Mononuclear cell (primary cell): ENCODE data around the gene MMP15. TPM values are rescaled to one million over a fixed set of nuclear protein-coding genes. Genes with fewer than 3 reads are reported as not detected.

Experiments used
- H3K27me3 ChIP-seq: 2 replicates; pipeline ENCODE4 v1.6.0; 2011; ENCODE audit warnings: low read length, control low read depth; ENCODE audit not compliant: insufficient read depth
- H3K4me1 ChIP-seq: 2 replicates; pipeline ENCODE4 v1.5.1; 2011; ENCODE audit warnings: mild to moderate bottlenecking, low read length, control low read depth; ENCODE audit not compliant: insufficient read depth
- H3K4me3 ChIP-seq: 2 replicates; pipeline ENCODE4 v1.5.1; 2011; ENCODE audit warnings: mild to moderate bottlenecking, low read length, moderate library complexity
- H3K9me3 ChIP-seq: 2 replicates; pipeline ENCODE4 v1.5.1; 2011; ENCODE audit warnings: low read depth, mild to moderate bottlenecking, control low read depth, low read length
- total RNA-seq: library from RNA; depleted of rRNA; stranded (reverse); fragments of >200 nt; gene quantifications from one replicate; pipeline ENCODE4 v1.2.3, GENCODE V29; 2012

MMP15 gene
- total RNA-seq, 1 donor = 0.10 TPM

DNA sequence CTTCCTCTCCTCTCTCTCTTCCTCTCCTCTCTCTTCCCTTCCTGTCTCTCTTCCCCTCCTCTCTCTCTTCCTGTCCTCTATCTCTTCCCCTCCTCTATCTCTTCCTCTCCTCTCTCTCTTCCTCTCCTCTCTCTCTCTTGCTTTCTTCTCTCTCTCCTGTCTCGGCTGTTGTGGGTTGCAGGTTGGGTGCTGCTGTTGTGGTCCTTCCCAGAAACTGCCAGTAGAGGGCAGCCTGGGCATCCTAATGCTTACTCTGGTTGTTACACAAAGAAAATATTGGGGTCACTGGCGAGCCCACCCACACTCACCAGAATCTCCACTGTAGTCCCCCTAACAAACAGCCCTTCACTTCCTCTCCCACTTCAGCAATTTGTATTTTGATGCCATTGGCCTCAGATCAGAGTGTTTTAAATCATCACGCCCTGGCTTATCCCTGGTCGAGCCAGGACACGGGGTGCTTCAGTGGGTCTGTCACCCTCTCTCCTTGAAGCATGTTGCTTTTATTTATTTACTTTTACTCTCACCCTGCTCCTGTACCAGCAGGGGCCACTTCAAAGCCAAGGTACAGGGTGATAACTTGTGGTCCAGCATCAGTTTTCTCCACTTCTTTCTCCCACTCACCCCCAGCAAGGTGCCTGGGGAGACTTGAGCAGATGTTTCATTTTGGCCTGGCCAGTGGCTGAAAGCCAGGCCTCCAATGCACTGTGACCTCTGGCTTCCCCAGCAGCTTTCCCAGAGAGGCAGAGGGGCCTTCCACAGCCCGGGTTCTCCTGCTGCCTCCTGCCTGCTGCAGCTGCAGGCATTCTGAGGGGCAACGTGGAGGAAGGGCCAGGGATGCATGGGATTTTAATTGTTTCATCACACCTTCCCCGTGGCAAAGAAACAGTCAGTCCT lies 4.7 kb upstream of the MMP15 start:
- H3K4me3 ChIP-seq = no peak overlapping the region
- H3K9me3 ChIP-seq = no peaks in the 10 kb centered on the region
- peaks cover 24% of the 10 kb centered on the region for H3K4me1 ChIP-seq
- H3K27me3 ChIP-seq = no peaks in the 10 kb centered on the region

- H3K27me3 ChIP-seq = peaks cover 7% of the 10 kb centered on the region
- H3K9me3 ChIP-seq = no peaks in the 10 kb centered on the region
- H3K4me3 ChIP-seq = no peak overlapping the region
- peaks cover 34% of the 10 kb centered on the region for H3K4me1 ChIP-seq
Observed at GRCh38 chr16:58021661-58022551, 3.6 kb upstream of the MMP15 start.

DNA sequence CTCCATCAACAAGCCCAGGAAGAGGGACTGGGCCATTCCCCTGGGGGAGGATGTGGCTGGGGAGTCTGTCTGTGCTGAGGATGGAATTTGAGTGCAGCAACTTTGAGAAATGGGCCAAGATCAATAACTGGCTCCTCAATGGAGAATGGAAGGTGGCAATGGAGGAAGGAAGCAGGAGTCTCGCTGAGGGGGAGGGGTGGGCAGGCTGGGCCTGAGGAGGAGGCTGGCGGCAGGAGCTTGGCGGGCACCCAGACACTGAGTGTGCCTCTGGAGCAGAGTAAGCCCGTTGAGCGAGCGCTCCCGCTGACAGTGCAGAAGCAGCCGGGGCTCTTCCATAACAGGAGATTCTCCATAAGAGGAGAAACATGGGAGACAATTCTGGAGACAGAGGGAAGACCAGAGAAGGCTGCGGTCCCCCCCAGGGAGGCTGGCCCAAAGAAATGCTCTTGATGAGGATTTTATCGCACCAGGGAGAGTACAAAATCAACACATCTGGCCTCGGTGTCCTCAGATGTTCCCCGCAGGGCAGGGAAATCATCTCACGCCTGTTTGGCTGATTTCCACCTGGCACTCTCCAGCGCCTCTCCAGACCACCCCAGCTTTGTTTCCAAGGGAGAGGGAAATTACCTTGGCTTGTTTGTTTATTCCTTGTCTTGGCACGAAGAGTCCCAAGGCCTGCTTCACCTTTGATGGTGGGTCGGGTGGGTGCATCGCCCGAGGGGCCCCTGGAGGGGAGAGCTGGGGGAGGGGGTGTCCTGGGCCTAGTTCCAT lies 2.8 kb upstream of the MMP15 start:
- peaks cover 12% of the 10 kb centered on the region for H3K27me3 ChIP-seq
- H3K4me3 ChIP-seq = no peak overlapping the region

GRCh38 chr16:58024486-58025350 lies 836 bp upstream of the MMP15 start:
- Histone ChIP-seq H3K4me3 (peak overlapping the region; percentile 45), H3K27me3 (peaks cover 15% of the 10 kb centered on the region), H3K4me1 (peaks cover 39% of the 10 kb centered on the region)

More for the DNA sequence above, 2.8 kb upstream of the MMP15 start:
- H3K4me1 ChIP-seq = peaks cover 39% of the 10 kb centered on the region
- H3K9me3 ChIP-seq = no peaks in the 10 kb centered on the region

GRCh38 chr16:58026139-58026704 lies 668 bp downstream of the MMP15 start:
- H3K27me3 ChIP-seq = peaks cover 15% of the 10 kb centered on the region

More at GRCh38 chr16:58024486-58025350, 836 bp upstream of the MMP15 start:
- no peaks in the 10 kb centered on the region for H3K9me3 ChIP-seq

DNA sequence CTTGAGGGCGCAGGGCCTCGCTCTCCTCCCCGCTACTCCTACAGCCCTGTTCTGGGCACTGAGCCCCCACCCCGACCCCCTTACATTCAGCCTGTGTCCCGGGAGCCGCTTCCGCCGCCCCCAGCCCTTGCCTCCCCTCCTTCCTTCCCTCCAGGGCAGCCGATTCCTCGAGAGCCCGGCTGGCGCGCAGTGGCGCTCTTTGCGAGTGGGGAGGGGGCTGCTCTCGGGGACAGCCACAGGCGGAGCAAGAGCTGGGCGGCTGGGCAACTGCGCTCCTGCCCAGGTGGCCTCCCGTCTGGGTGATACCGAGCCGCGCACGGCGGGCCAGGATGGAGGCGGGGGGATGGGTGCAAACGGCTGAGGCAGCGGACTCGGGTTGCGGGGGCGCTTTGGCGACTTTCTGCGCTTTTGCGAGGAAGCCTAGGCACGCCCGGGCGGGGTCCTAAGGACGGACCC lies 1.2 kb downstream of the MMP15 start:
- no peak overlapping the region for H3K4me3 ChIP-seq
- H3K27me3 ChIP-seq = peaks cover 15% of the 10 kb centered on the region
- H3K9me3 ChIP-seq = no peaks in the 10 kb centered on the region
- peaks cover 29% of the 10 kb centered on the region for H3K4me1 ChIP-seq

More at GRCh38 chr16:58026139-58026704, 668 bp downstream of the MMP15 start:
- no peaks in the 10 kb centered on the region for H3K9me3 ChIP-seq
- H3K4me1 ChIP-seq = peaks cover 29% of the 10 kb centered on the region
- H3K4me3 ChIP-seq = peak overlapping the region; percentile 45

GRCh38 chr16:58027161-58027915 lies 1.8 kb downstream of the MMP15 start:
- H3K4me3 ChIP-seq = no peak overlapping the region
- H3K27me3 ChIP-seq = peaks cover 15% of the 10 kb centered on the region

GRCh38 chr16:58027916-58028455 lies 2.4 kb downstream of the MMP15 start:
- Histone ChIP-seq H3K4me1 (peaks cover 29% of the 10 kb centered on the region), H3K27me3 (peaks cover 15% of the 10 kb centered on the region), H3K4me3 (no peak overlapping the region), H3K9me3 (no peaks in the 10 kb centered on the region)

More at GRCh38 chr16:58027161-58027915, 1.8 kb downstream of the MMP15 start:
- Histone ChIP-seq H3K4me1 (peaks cover 29% of the 10 kb centered on the region), H3K9me3 (no peaks in the 10 kb centered on the region)

GRCh38 chr16:58028541-58029070 lies 3.1 kb downstream of the MMP15 start:
- Histone ChIP-seq H3K4me1 (peaks cover 29% of the 10 kb centered on the region), H3K9me3 (no peaks in the 10 kb centered on the region), H3K4me3 (no peak overlapping the region), H3K27me3 (peaks cover 15% of the 10 kb centered on the region)

GRCh38 chr16:58029410-58029809 lies 3.9 kb downstream of the MMP15 start:
- Histone ChIP-seq H3K4me1 (peaks cover 27% of the 10 kb centered on the region), H3K9me3 (no peaks in the 10 kb centered on the region), H3K27me3 (peaks cover 15% of the 10 kb centered on the region), H3K4me3 (no peak overlapping the region)

DNA sequence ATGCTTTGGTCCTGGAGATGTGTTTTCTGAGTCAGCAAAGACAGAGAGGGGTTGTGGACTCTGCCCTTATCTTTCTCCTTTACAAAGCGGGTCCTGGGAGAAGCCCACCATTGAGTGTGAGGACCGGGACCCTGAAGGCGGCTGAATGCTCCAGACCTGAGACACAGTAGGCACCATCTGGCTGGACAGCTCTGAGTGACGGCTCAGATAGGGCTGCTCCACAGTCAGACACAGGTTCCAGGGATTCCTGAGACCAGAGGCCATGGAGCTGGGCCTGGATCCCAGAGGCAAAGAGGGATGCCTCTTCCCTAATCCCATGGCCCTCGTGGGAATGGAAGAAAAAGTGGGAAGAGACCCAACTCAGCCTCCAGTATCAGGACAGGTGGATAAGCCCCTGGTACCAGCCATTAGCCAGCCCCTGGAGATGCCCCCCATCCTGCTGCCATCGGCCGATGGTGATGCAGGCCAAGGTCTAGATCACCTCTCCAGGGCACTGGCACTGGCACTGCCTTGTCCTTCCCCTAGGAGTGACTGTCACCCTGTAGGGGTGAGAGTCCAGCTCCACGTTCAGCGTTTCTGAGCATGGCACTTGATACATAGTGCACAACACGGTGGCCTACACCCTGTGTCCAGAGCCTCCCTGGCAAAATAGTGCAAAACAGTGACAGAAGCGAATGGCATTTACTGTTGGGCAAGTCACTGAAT lies 4.7 kb downstream of the MMP15 start:
- Histone ChIP-seq H3K9me3 (no peaks in the 10 kb centered on the region), H3K4me1 (peaks cover 19% of the 10 kb centered on the region), H3K4me3 (no peak overlapping the region), H3K27me3 (peaks cover 15% of the 10 kb centered on the region)
